Measurements from ENCODE around the gene MME. TPM values are rescaled to one million over a fixed set of nuclear protein-coding genes. Genes with fewer than 3 reads are reported as not detected.

The MME gene
- total and polyA plus RNA-seq, 2 of the 8 experiments (the other 6 are each of a cell fraction or from before 2014, with no cell fraction given), result 5.0 to 39.6 TPM

- no peak for TF ChIP-seq JUND (IDR thresholded peaks at IDR 0.05; ENCODE audit: low read length)
- no peak for TF ChIP-seq NANOG (IDR thresholded peaks at IDR 0.05; ENCODE audit: insufficient read depth, low read depth, low read length, poor library complexity, severe bottlenecking)
- no peak for TF ChIP-seq GABPA (IDR thresholded peaks at IDR 0.05; ENCODE audit: borderline replicate concordance, insufficient read depth, low read length)
- TF ChIP-seq JUN (IDR thresholded peaks at IDR 0.05; ENCODE audit: low read depth, low read length), result no peak
- no peak for TF ChIP-seq YY1 (IDR thresholded peaks at IDR 0.05; ENCODE audit: low read depth, low read length)
- no peak for TF ChIP-seq TCF12 (IDR thresholded peaks at IDR 0.05; ENCODE audit: low read depth, low read length)
Observed at GRCh38 chr3:155189478-155189877, 109.4 kb downstream of the MME start (continued).

Data from H1 (cell line).